HG03159 (cell line): ENCODE results near the gene RALGPS2.

ENCODE experiments used
- ATAC-seq: cut with Tn5 transposase; IDR thresholded peaks from one replicate; pipeline ENCODE4 v1.9.1; 2021; ENCODE audit warnings: mild to moderate bottlenecking, moderate library complexity; ENCODE audit not compliant: unreplicated experiment

RALGPS2 gene

DNA sequence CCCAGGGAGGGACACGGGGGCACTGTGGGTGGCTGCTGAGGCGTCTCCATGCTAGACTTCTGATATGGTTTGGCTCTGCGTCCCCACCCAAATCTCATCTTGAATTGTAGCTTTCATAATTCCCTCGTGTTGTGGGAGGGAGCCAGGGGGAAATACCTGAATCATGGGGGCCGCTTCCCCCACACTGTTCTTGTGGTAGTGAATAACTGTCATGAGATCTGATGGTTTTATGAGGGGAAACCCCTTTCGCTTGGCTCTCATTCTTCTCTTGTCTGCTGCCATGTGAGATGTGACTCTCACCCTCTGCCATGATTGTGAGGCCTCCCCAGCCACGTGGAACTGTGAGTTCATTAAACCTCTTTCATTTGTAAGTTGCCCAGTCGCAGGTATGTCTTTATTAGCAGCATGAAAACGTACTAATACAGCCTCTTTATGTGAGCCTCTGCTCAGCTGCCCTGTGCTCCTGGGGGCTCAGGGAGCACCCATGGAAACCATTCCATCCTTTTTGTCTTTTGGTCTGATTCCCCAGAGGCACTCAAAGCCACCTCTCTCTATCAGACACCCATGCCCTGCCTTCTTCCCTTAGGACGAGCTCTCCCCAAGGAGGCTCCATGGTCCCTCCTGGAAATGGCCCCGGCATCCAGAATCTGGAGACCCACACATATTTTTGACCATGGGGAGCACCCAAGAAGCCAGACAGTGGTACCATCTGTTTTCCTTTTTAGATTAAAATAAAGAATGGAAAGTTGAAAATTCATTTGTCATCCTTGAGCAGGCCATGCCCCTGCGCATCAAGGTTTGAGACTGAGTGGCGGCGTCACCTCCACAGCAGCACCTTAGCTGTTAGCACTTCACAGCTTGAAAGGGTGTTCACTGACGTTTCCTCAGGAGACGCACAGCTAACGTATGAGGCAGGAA, 234.8 kb downstream of the RALGPS2 start:
- ATAC-seq, result no peak

DNA sequence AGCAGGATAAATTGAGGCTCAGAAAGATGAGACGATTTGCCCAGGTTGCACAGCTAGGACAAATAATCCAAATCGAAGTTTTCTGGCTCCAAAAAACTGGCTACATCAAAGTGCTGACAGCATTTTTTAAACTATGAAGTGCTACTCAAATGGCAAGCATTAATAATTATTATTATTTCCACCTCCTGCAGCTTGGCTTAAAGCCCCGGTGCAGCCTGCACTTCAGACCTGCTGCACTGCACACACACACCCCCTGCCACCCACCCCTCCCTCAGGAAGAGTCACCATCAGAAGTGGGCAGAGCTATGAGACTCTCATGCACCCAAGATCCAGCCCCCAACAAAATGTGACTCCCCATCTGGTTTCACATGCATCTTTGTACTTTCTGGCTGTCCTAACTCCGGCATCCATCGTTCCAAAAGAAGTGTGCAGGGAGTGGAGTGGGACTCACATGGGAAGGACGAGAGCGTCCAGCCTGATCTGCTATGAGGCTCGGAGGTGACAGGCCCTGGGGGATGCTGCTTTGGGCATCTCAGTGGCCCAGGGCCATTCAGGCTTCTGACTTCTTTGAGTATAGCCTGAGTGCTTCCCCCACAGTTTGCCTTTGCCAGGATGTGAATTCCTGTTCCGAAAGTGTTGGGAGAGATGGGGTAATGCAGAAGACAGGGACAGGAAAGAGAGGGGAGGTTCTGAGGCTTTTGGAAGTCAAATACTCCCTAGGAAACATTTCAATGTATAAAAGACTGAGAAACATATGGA, 235.6 kb downstream of the RALGPS2 start:
- no peak for ATAC-seq

DNA sequence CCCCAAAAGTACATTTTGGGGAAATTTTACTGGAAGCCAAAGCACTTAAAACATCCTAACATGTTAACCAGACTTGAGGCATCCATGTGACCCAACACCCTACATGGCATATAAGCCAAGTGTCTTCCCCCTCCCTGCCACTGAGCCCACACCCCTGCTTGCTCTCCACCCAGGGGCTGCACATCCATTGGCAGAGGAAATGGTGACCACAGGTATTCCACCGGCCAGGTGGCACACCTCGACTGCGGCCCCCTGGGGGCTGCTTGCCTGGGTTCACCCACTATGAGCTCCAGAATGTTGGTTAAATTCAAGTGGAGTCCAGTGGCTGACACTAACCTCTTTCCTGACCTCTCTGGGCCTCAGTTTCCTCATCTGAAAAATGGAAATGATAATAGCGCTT, 236.3 kb downstream of the RALGPS2 start:
- no peak for ATAC-seq

DNA sequence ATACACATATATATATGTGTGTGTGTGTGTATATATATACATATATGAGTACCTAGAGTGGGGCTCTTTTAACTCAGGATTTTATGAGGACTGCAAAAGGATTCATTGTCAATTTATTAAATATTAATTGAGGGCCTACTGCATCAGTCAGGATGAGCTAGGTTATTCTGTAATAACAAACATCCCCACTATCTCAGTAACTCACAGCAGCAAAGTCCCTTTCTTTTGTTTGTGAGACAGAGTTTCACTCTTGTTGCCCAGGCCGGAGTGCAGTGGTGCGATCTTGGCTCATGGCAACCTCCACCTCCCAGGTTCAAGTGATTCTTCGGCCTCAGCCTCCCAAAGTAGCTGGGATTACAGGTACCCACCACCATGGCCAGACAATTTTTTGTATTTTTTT, 236.8 kb downstream of the RALGPS2 start:
- ATAC-seq, result no peak

DNA sequence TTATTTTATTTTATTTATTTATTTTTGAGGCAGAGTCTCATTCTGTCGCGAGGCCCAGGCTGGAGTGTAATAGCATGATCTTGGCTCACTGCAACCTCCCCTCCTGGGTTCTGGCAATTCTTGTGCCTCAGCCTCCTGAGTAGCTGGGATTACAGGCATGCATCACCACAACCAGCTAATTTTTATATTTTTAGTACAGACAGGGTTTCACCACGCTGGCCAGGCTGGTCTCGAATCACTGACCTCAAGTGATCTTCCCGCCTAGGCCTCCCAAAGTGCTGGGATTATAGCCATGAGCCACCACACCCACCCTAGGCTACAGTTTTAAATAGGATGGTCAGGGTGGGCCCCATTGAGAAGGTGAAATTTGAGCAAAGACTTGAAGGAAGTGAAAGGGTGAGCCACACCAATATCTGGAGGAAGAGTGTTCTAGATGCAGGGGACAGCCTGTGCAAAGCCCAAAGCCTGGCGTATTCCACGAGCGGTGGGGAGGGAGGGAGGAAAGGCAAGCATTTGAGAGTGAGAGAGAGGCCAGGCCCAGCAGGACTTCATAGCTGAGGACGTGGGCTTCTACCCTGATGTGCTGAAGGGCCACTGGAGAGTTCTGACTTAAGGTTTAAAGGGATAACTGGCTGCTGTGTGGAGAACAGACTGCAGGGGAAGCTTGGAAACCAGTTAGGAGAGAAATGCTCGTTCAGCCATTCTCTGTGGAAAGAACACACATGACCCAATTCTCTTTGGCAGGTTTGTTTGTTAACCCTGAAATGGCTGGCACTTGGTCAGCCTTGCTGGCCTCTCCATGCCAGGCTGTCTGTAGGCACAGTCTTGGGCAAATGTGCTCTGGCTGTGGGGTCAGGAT, 238.0 kb downstream of the RALGPS2 start:
- no peak for ATAC-seq

DNA sequence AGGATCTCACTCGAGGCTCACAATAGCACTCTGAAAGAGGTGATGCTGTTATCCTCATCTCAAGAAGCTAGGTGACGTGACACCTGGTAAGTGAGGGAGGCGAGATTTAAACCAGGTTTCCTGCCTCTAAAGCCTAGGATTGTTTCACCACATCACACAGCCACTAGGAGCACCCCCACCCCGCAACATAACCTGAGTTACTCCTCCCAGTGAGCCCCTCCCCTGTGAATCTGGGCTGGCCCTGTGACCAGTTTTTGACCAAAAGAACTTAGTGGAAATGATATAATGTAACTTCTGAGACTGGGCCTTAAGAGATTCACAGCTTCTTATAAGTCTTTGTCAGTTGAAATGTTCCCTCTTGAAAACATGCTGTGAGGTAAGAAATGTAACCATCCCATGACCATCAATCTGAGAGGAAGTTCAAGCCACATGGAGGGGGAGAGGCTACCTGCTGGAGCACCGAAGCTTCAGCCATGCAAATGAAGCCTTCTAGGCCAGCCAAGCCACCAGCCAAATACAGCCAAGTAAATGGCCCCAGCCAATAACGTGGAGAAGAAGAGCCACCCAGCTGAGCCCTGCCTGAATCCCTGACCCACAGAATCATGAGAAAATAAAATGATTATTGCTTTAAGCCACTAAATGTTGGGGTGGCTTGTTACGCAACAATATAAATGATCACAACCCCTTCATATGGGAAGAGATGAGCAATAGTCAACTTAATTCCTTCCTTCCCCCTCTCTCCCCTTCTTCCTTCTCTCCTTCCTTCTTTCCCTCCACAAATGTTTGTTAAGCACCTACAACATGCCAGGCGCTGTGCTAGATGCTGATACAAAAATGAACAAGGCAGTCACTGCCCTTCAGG, 239.7 kb downstream of the RALGPS2 start:
- ATAC-seq, result no peak

DNA sequence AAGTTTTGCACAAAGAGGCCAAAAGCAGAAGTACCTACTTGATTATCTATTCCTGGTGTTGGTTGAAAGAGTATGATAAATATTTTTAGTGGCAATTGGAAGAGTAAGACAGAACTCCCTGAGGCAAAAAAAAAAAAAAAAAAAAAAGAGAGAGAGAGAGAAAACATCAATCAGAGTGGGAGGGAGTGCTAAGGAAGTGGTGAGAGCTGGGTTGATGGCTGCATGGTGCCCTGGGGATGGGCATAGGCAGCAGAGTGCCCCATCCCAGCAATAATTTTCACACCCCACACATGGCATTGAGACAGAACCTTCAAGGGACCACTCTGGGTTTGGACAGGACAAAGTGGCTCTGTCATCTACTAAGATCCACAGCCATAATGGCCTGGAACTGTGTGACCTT, 241.3 kb downstream of the RALGPS2 start:
- no peak for ATAC-seq

DNA sequence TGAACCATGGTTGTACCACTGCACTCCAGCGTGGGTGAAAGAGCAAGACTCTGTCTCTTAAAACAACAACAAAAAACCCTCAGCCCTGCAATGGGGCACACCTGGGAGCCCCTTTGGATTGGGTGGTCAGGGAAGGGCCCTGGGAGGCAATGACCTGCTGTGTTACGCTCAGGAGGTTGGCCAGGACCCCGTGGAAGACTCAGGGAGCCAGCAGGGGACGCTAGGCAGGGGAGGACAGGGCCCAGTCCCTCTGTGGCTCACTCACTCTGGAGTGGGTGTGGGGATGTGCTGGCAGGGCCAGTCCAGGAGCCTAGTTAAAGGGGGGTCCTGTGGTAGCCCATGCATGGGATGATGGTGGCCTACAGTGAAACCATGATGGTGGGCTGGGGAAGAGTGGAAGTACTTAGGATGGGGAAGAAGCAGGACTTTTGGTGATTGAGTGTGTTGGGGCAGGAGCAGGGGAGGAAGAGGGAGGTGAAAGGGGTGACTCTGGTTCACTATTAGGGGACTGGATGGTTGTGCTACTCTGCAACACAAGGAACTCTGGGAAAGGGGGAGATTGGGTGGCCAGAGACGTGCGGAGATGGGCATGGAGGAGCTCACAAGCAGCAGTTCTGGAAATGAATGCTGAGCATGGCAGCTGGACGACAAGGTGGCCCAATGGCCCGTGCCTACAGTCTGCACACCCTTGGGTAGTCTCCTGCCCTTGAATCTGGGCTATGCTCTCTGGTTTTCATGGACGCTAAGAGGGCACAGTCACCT, 244.4 kb downstream of the RALGPS2 start:
- no peak for ATAC-seq

DNA sequence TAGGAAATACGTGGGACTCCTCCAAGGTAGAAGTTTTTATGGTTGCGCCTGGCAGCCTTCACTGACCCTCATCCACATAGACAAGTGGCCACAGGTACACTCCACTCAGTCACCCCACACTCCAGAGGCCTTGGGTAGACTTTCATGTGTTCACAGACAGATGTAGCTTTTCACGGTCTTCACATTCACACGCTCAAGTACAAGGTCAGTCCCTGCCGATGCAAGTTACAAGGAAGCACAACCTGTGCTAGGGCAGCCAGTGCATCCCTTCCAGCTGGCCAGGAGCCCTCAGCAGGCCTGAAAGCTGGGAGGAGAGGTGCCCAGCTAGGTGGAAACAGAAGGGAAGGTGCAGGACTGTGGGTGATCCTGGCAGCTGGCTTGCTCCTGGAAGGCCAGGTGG, 245.1 kb downstream of the RALGPS2 start:
- no peak for ATAC-seq
